K562 (cell line): Measurements from ENCODE around the gene ATRAID.

Experiments used
- HDAC3 ChIP-seq: fragments of 450-650 bp; IDR thresholded peaks from 2 replicates; pipeline ENCODE4 v1.6.1; 2018; ENCODE audit warnings: borderline replicate concordance, mild to moderate bottlenecking, moderate library complexity; ENCODE audit not compliant: partially characterized antibody
- HMBOX1 ChIP-seq: sonication (generic); IDR thresholded peaks from 2 replicates; pipeline ENCODE4 v1.6.1; 2016
- HMG20B ChIP-seq: fragments of 250-450 bp; sonication (Bioruptor Pico); IDR thresholded peaks from 2 replicates; pipeline ENCODE4 v1.5.0; 2021; ENCODE audit warnings: mild to moderate bottlenecking
- MAZ ChIP-seq, 2 experiments: fragments of 450-650 bp in 1 of 2; sonication (generic) in 1 of 2; formaldehyde crosslinking; IDR thresholded peaks in 1 of 2; conservative IDR thresholded peaks in 1 of 2; 2 replicates each; pipeline versions ENCODE4 v1.4.0 to v1.5.0; 2020; ENCODE audit warnings: mild to moderate bottlenecking in 1 of 2, missing genetic modification reagents in 1 of 2
- RBM22 ChIP-seq: fragments of 200-400 bp; formaldehyde crosslinking; IDR thresholded peaks from 2 replicates; pipeline ENCODE4 v1.6.1; 2018; ENCODE audit warnings: low read length, low read depth; ENCODE audit not compliant: poor library complexity, severe bottlenecking
- SUPT5H ChIP-seq: fragments of 450-650 bp; IDR thresholded peaks from 2 replicates; pipeline ENCODE4 v1.6.1; 2016
- TCF7 ChIP-seq: sonication (generic); IDR thresholded peaks from 2 replicates; pipeline ENCODE4 v1.6.1; 2016; ENCODE audit warnings: antibody characterized with exemption, borderline replicate concordance
- ZBTB11 ChIP-seq, 3 experiments: fragments of 200-800 bp in 1 of 3; fragments of 250-450 bp in 1 of 3; fragments of 450-650 bp in 1 of 3; sonication (Bioruptor Pico) in 1 of 3; sonication (Bioruptor generic) in 1 of 3; formaldehyde crosslinking in 1 of 3; IDR thresholded peaks; 2 replicates each; pipeline versions ENCODE4 v1.6.1 to v1.8.0; 2016 to 2022; ENCODE audit warnings: mild to moderate bottlenecking in 2 of 3, missing genetic modification characterization in 2 of 3, missing compliant biosample characterization in 1 of 3, moderate library complexity in 1 of 3
- ZC3H8 ChIP-seq: fragments of 450-650 bp; IDR thresholded peaks from 2 replicates; pipeline ENCODE4 v1.6.1; 2017
- ZNF263 ChIP-seq: sonication (generic); formaldehyde crosslinking; IDR thresholded peaks from 2 replicates; pipeline ENCODE4 v1.8.0; 2022; ENCODE audit warnings: mild to moderate bottlenecking, missing genetic modification reagents, borderline replicate concordance
- ZNF384 ChIP-seq: IDR thresholded peaks from 2 replicates; pipeline ENCODE4 v1.6.1; 2012; ENCODE audit warnings: low read depth, low read length, improper control_type of control experiment
- TF ChIP-seq, protein P1 (sequence below): sonication (generic); formaldehyde crosslinking; IDR thresholded peaks from 2 replicates; pipeline ENCODE4 v1.8.0; 2023; ENCODE audit warnings: mild to moderate bottlenecking, missing genetic modification reagents

DNA sequence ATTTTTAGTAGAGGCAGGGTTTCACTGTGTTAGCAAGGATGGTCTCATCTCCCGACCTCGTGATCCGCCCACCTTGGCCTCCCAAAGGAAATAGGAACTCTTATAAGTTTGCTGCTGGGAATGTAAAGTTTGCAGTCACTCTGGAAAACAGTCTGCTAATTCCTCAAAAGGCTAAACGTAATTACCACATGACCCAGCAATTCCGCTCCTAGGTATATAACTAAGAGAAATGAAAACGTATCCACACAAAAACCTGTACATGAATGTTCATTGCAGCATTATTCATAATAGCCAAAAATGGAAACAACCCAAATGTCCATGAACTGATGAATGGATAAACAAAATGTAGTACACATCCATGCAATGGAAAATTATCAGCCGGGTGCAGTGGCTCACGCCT, 21.9 kb upstream of the ATRAID start:
- no peak for TF ChIP-seq SUPT5H
- no peak for TF ChIP-seq ZBTB11 (CRISPR knock-in tag; IDR thresholded peaks at IDR 0.05)
- no peak for TF ChIP-seq HMG20B
- no peak for TF ChIP-seq TCF7
- no peak for TF ChIP-seq HDAC3
- no peak for TF ChIP-seq ZC3H8
- no peak for TF ChIP-seq RBM22
- no peak for TF ChIP-seq ZNF384
- TF ChIP-seq, protein P1, sequence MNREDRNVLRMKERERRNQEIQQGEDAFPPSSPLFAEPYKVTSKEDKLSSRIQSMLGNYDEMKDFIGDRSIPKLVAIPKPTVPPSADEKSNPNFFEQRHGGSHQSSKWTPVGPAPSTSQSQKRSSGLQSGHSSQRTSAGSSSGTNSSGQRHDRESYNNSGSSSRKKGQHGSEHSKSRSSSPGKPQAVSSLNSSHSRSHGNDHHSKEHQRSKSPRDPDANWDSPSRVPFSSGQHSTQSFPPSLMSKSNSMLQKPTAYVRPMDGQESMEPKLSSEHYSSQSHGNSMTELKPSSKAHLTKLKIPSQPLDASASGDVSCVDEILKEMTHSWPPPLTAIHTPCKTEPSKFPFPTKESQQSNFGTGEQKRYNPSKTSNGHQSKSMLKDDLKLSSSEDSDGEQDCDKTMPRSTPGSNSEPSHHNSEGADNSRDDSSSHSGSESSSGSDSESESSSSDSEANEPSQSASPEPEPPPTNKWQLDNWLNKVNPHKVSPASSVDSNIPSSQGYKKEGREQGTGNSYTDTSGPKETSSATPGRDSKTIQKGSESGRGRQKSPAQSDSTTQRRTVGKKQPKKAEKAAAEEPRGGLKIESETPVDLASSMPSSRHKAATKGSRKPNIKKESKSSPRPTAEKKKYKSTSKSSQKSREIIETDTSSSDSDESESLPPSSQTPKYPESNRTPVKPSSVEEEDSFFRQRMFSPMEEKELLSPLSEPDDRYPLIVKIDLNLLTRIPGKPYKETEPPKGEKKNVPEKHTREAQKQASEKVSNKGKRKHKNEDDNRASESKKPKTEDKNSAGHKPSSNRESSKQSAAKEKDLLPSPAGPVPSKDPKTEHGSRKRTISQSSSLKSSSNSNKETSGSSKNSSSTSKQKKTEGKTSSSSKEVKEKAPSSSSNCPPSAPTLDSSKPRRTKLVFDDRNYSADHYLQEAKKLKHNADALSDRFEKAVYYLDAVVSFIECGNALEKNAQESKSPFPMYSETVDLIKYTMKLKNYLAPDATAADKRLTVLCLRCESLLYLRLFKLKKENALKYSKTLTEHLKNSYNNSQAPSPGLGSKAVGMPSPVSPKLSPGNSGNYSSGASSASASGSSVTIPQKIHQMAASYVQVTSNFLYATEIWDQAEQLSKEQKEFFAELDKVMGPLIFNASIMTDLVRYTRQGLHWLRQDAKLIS (CRISPR knock-in tag): no peak
- TF ChIP-seq MAZ (CRISPR knock-in tag; conservative IDR thresholded peaks at IDR 0.05 in 1 of 2, IDR thresholded peaks at IDR 0.05 in 1 of 2): no peak
- no peak for TF ChIP-seq ZNF263
- TF ChIP-seq HMBOX1: no peak
